Fibroblast of villous mesenchyme (primary cell): ENCODE results near the gene PGAM5. TPM values are rescaled to one million over a fixed set of nuclear protein-coding genes. Genes with fewer than 3 reads are reported as not detected.

Experiments
- DNase-seq: peaks from one replicate; pipeline ENCODE4 v3.0.0-alpha.2; 2010; ENCODE audit warnings: low read depth
- H3K4me3 ChIP-seq: 2 replicates; pipeline ENCODE4 v1.5.1; 2011; ENCODE audit warnings: low read depth, mild to moderate bottlenecking, low read length
- CTCF ChIP-seq: IDR thresholded peaks from 2 replicates; pipeline ENCODE4 v1.5.1; 2012; ENCODE audit warnings: low read depth, mild to moderate bottlenecking, low read length; ENCODE audit not compliant: insufficient read depth
- total RNA-seq: library from RNA; depleted of rRNA; stranded (reverse); fragments of >200 nt; gene quantifications from 2 replicates; pipeline ENCODE4 v1.2.3, GENCODE V29; 2012

PGAM5 gene
- total RNA-seq, 1 donor: 39.3 TPM

- no peak overlapping the region for H3K4me3 ChIP-seq
- no peak for DNase-seq
- TF ChIP-seq CTCF: no peak
Measured at GRCh38 chr12:132703641-132704040, 7.0 kb upstream of the PGAM5 start.

GRCh38 chr12:132707241-132707640, 3.4 kb upstream of the PGAM5 start:
- TF ChIP-seq CTCF: no peak
- H3K4me3 ChIP-seq: no peak overlapping the region
- no peak for DNase-seq

GRCh38 chr12:132708150-132708549, 2.5 kb upstream of the PGAM5 start:
- DNase-seq: no peak
- TF ChIP-seq CTCF: no peak
- H3K4me3 ChIP-seq: no peak overlapping the region

- no peak for DNase-seq
- peak overlapping the region; percentile 93 for H3K4me3 ChIP-seq
- TF ChIP-seq CTCF: no peak
Measured at GRCh38 chr12:132710043-132710404, 618 bp upstream of the PGAM5 start.

- no peak for TF ChIP-seq CTCF
- peak overlapping the region; percentile 93 for H3K4me3 ChIP-seq
- peak; percentile 41 for DNase-seq
Measured at GRCh38 chr12:132711080-132711843, 620 bp downstream of the PGAM5 start.

- no peak overlapping the region for H3K4me3 ChIP-seq
- DNase-seq: no peak
- no peak for TF ChIP-seq CTCF
Measured at GRCh38 chr12:132713123-132713522, 2.5 kb downstream of the PGAM5 start.

- TF ChIP-seq CTCF: no peak
- H3K4me3 ChIP-seq: no peak overlapping the region
- DNase-seq: no peak
Measured at GRCh38 chr12:132715874-132716273, 5.2 kb downstream of the PGAM5 start.
